ENCODE results near the gene CDK4.

DNA sequence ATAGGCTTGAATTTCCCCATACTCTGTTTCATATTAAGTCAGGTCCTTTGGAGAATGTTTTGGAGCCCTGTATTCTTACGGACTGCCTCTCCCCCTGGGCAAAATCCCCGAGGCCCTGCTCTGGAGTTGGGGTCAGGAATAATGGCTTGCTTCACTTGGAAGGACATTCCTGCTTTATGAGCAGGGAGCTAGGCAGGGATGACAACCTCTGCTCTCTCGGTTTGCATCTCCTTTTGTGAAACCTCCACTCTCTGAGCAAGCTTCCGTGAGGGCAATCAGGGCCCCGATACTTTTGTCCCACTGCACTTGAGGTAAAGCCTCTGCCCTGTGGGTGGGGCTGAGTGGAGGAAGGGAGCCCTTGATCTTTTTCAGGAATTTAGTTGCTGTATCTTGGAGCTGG lies 38.9 kb downstream of the CDK4 start:
- TF ChIP-seq, protein P1, sequence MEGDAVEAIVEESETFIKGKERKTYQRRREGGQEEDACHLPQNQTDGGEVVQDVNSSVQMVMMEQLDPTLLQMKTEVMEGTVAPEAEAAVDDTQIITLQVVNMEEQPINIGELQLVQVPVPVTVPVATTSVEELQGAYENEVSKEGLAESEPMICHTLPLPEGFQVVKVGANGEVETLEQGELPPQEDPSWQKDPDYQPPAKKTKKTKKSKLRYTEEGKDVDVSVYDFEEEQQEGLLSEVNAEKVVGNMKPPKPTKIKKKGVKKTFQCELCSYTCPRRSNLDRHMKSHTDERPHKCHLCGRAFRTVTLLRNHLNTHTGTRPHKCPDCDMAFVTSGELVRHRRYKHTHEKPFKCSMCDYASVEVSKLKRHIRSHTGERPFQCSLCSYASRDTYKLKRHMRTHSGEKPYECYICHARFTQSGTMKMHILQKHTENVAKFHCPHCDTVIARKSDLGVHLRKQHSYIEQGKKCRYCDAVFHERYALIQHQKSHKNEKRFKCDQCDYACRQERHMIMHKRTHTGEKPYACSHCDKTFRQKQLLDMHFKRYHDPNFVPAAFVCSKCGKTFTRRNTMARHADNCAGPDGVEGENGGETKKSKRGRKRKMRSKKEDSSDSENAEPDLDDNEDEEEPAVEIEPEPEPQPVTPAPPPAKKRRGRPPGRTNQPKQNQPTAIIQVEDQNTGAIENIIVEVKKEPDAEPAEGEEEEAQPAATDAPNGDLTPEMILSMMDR (IDR thresholded peaks at IDR 0.05; ENCODE audit: low read length): no peak
- TF ChIP-seq EZH2phosphoT487 (IDR thresholded peaks at IDR 0.05; ENCODE audit: low read length): no peak
- TF ChIP-seq EZH2 (optimal IDR thresholded peaks at IDR 0.05; ENCODE audit: low read depth, low read length): no peak
